HG03135 (cell line): ENCODE measurements around the gene BDKRB2.
"Not testable (repeated sequence)": the region's sequence is repeated elsewhere in the genome, so short reads cannot be mapped to it uniquely, and the experiment has no call there.

Source experiments
- ATAC-seq: cut with Tn5 transposase; IDR thresholded peaks from one replicate; pipeline ENCODE4 v1.9.1; 2021; ENCODE audit warnings: mild to moderate bottlenecking, moderate library complexity; ENCODE audit not compliant: unreplicated experiment

BDKRB2 gene

DNA sequence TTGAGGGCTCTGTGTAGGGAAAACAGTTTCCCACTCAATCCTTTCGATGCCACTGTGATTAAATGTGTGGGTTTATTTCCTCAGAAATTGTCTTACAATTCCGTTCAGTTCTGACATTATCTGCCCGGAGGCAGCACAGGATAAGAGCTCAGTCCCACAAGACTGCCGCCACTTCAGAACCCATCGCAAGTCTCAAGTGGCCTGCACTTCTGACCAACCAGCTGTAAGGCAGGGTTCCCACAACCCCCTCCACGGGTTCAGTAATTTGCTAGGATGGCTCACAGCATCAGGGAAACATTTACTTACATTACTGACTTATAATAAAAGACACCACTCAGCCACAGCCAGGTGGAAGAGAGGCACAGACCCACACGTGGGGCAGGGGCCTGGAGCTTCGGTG is 17.2 kb downstream of the BDKRB2 start:
- ATAC-seq, result no peak

DNA sequence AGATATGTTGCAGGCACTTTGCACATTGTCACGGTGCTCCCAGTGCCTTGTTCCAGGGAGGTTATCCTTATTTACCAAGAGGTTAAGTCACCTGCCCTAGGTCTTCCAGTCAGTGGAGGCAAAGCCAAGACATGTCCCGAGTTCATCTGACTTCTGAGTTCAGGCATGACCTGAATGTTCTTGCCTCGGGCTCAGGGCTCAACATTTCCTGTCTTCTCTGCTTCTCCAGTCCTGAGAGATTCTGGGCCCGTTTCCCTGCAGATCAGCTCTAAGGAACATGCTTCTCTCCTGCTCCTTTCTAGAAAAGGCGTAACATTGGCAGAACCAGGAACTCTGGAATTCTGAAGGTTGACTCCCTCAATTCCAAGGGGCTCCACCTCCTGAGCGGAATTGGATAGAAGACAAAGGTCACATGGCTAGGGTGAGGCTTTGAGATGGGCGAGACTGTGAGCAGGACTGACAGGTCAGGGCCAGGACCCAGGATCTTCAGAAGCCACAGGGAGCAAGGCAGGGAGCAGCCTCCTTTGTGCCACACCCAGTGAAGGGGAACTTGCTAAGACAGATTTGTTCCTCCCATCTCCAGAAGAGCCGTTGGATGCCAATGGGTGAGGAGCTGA is 19.9 kb downstream of the BDKRB2 start:
- no peak for ATAC-seq

DNA sequence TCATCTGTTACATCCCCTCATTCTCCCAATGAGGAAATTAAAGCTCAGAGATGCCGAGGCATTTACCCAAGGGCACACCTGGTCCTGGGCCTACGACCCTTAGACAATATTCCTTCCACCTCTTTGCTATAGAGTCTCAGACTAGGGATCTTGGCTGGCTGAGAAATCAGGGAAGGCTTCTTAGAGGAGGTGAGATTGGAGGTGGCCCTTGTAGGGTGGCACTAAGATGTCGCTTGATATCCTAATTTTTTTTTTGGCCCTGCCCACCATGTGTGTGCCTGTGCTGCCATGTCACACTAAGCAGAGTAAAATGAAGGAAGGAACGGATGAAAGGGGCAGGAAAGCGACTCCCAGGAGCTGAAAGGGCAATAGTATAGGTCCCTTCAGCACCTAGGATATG is 20.6 kb downstream of the BDKRB2 start:
- no peak for ATAC-seq

DNA sequence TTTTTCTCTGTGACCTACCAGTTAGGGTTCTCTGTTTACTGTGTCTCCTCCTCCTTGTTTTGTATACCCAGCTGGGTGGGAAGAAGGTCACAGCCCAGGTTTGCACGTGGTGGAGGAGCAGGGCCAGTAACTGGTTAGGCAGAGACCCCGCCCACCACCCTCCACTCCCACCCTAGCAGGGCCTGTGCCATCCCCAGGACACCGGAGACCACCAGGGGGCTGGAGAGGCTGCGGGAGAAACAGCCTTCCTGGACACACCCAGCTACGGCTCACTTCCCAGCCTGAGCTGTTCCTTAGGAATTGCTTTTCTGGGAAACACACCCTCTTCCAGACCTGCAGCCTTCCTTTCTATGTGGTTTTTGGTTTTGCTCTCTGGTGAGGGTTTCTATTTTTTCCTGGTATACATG is 21.1 kb downstream of the BDKRB2 start:
- ATAC-seq, result no peak

DNA sequence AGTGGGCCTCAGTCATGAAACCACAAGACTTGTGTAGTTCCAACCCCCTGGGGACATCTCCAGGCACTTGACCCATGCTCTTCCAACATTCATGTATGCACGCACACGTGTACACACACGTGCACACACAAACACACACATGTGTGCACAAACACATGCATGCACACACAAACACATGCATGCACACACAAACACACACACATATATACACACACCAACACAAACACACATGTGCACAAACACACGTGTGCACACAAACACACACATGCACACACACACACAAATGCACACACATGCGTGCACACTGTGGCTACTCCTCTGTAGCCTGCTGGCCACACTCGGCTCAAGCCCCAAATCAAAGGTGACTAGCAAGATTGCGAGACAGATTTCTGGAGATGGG is 22.8 kb downstream of the BDKRB2 start:
- ATAC-seq, result no peak

DNA sequence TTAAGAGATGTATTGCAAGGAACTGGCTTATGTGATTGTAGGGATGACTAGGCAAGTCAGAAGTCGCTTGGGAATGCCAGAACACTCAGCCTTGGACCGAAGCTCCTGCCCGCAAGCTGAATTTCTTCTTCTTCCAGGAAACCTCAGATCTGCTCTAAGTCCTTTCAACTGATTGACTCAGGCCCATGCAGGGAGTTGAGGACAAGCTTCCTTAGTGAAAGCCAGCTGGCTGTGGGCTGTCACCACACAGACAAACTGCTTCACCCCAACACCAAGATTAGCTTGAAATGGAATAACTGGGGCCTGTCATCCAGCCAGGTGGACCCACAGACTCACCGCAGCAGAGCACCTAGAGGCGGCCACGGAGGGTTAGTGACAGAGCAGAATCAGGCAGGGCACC is 24.7 kb downstream of the BDKRB2 start:
- ATAC-seq, result no peak

DNA sequence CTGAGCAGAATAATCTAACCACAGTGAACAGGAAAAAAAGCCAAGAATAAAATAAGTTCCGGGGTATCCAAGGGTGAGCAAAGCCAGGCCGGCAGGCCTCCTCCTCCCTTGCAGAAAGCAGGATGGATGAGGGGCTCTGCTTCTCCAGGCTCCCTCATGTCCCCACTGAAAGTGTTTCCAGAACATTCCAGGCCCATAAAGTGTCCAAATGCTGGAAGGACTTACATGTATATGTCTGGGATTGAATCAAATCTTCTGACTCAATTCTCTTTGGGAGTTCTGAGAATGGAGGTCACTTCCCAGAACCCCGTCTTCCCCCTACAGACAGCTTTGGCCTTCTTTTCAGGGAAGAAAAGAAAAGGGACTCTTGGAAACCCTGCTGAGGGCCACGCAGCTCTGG is 26.4 kb downstream of the BDKRB2 start:
- ATAC-seq, result no peak

DNA sequence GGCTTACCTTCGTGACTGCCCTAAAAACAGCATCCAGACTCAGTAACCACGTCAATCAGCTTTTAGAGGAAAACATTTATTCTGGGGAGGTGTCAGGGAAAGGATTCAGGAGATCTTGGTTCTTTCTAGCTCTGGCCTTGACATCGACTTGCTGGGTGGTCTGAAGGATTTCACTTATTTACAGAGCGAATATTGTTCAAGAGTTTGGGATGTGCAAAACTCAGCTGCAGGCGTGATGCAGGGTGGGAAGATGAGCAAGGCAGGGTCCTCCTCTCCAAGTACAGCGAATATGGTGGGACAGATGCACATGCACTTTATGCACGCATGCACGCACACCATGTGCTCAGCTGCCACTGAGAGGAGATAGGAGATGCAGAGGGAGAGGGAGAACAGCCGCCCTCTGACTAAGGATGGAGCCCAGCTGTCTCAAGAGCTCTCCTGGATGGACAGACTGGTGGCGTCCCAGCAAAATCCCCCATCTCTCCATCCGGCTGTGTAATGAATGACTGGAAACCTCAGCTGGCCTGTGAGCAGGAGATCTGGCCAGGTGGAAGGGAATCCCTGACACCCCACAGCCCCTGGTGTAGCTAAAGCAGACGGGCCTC is 27.0 kb downstream of the BDKRB2 start:
- no peak for ATAC-seq

DNA sequence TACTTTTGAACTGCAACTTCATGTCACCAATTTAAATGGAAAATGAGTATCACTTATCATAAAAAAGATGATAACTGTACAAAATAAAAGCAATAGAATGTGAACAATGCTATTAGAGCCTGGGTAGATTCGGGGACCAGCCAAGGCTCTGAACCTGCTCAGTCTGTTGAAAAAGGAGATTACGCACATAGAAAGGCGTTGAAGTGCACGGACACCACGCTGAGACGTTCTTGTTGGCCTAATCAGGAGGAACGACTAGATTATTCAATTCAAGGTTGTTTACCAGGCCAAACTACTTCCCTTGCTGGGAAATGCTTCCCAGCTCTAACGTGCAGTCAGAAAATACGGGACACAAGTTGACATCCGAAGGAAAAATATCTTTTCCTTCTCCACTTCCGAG is 27.9 kb downstream of the BDKRB2 start:
- no peak for ATAC-seq

DNA sequence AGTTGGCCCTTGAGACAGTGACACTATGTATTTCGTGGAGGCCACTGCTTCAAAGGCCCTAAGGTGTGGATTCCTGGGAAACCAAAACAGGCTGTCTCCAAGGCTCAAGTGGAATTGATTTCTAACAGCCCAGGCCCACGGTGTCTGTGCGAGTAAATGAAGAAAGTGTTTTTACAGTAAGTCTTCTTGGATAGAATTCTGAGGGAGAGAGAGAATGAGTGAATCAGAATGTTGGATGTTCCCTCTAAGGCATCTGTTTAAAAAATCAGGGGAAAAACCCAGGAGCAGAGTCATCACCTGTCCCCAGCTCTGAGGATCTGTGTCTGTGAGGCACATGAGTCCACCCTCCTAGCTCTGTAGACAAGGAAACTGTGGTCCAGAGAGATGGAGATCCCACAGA is 29.0 kb downstream of the BDKRB2 start:
- no peak for ATAC-seq

DNA sequence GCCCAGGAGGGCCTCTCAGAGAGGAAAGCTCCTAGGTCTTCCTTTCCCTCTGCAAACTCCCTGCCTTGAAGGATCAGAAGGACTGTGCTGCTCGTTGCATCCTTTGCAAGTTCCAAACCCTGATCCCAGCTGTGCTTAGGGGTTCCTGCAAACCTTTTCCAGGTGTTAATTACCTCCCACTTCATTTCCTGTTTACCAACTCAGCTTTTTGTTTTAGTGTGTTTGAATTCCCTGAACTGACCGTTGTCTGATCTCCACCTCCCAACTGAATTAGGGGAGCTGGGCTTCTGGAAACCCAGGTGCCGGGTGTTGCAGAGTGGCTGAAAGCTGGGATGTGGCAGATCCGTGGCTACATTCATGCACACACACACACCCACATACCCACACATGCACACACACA is 30.8 kb downstream of the BDKRB2 start:
- ATAC-seq, result no peak

DNA sequence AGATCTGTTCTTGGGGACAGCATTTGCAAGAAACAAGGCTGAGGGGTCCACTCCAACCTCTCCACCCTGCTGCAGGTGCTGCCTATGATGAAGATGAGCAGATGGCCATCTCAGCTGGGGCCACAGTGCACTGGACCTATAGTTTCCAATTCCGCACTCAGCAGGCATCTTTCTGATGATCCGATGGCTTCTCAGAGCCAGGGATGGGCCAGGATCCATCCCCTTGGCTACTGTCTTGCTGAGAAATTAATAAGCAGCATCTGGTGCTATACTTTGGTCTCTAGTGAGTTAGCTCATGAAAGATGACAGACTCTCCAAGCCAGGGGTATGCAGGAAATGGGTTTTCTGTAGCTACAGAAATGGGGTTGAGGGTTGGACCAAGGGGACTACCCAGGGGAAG is 33.0 kb downstream of the BDKRB2 start:
- ATAC-seq, result no peak

DNA sequence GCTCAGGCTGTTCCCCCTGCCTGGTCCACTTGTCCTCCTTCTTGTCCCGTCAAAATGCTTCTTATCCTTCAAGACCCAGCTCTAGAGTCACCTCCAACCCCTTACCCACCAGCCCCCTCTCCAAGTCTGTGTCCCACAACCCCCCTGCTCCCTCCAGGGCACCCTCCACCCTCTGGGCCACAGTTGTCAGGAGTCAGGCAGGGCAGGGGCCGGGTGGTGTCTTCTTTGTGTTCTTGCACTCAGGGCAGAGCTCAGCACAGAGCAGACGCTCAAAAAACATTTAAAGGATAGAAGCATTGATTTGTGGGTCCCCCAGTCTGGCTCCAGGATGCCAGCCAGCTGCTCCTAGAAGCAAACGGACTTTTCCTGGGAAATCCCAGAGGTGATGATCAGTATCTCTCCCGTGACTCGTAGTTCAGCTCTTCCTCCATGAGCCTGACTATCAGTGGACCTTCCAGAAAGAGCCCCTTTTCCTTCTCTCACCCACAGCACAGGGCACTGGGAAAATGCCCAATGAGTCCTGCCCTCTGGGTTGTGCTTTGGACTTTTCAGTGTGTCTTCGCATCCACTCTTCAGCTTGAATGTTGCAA is 34.1 kb downstream of the BDKRB2 start:
- ATAC-seq, result no peak

DNA sequence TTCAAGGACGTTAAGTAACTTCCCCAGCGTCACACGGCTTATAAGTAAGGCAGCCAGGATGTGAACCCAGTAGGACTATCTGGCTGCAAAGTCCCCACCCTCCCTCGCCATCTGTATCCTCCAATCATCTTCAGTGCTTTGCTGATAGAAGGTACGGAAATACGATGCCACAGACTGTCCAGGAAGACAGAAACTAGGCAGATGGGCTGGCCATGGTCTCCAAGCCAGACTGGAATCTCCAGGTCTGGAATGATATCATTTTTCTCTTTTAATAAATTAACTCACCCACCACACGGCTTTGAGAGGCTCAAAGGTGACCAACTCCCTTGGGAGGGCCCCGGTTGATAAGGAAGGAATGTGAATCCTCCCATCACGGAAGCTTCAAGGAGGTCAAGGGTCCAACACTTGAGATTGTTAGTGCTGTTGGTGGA is 35.1 kb downstream of the BDKRB2 start:
- no peak for ATAC-seq

DNA sequence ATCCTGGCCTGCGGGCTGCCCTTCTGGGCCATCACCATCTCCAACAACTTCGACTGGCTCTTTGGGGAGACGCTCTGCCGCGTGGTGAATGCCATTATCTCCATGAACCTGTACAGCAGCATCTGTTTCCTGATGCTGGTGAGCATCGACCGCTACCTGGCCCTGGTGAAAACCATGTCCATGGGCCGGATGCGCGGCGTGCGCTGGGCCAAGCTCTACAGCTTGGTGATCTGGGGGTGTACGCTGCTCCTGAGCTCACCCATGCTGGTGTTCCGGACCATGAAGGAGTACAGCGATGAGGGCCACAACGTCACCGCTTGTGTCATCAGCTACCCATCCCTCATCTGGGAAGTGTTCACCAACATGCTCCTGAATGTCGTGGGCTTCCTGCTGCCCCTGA is 36.0 kb downstream of the BDKRB2 start:
- ATAC-seq, result no peak

DNA sequence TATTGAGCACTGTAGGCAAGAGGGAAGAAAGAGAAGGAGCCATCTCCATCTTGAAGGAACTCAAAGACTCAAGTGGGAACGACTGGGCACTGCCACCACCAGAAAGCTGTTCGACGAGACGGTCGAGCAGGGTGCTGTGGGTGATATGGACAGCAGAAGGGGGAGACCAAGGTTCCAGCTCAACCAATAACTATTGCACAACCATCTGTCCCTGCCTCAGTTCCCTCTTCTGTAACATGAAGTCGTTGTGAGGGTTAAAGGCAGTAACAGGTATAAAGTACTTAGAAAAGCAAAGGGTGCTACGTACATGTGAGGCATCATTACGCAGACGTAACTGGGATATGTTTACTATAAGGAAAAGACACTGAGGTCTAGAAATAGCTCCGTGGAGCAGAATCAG is 37.5 kb downstream of the BDKRB2 start:
- ATAC-seq, result no peak

DNA sequence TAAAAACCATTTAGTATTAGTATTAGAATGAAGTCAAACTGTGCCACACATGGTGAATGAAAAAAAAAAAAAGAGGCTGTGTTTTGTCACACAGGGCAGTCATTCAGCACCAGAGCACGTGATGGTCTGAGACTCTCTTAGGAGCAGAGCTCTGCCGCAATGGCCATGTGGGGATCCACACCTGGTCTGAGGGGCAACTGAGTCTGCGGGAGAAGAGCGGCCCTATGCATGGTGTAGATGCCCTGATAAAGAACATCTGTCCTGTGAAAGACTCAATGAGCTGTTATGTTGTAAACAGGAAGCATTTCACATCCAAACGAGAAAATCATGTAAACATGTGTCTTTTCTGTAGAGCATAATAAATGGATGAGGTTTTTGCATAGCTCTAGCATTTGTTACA is 39.1 kb downstream of the BDKRB2 start:
- no peak for ATAC-seq

DNA sequence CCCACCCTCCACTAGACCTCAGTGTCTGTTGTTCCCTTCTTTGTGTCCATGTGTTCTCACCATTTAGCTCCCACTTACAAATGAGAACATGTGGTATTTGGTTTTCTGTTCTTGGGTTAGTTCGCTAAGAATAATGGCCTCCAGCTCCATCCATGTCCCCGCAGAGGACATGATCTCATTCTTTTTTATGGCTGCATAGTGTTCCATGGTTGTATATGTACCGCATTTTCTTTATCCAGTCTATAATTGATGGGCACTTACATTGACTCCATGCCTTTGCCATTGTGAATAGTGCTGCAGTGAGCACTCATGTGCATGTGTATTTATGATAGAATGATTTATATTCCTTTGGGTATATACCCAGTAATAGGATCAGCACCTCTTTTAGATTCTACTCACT is 40.4 kb downstream of the BDKRB2 start:
- not testable (repeated sequence) for ATAC-seq

DNA sequence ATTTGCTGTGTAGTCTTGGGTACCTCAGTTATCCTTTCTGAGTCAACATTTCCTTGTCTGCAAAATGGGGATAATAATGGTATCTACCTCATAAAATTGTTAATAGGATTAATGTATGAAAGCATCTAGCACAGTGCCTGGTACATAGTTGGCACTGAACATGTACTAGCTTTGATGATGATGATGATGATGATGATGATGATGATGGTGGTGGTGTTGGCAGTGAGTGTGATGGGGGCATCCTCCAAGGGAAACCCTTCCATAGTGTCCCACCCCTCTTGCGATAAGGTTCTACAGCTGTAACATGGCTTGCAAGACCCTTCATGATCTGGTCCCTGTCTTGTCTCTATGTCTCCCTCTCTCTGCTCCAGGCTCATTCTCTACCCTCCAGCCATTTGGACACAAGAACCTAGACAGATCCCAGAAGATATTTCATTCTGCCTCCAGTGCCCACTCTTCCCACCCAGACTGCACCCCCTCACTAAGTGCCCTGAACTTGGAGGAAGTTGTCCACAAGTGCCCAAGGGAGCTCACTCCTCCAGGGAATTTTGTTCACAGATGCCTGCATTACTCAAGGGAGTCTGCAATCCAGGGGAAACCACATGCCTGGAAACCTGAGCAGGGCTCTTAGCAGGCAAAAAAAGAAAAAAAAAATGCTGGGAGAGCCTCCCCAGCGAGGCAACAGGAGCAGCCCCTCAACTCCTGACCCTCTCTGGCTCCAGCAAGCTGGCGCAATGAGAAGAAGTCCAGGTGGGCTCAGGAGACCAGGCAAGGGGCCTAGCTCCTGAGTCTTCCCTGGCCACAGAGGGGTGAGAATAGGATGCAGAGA is 41.3 kb downstream of the BDKRB2 start:
- ATAC-seq, result no peak

DNA sequence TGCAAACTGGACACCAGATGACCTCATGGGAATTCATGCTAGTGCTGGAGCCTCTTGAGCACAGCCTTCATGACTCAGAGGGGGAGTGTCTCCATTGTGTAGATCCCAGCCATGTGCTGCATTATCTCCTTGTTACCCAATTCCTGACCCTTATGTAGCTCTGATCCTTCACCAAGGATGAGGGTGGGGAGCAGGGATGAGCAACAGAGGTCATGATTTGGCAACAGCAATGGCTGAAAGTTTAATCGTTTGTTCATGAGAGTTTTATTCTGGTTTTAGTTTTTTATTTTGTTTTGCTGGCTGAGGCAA is 41.9 kb downstream of the BDKRB2 start:
- no peak for ATAC-seq

DNA sequence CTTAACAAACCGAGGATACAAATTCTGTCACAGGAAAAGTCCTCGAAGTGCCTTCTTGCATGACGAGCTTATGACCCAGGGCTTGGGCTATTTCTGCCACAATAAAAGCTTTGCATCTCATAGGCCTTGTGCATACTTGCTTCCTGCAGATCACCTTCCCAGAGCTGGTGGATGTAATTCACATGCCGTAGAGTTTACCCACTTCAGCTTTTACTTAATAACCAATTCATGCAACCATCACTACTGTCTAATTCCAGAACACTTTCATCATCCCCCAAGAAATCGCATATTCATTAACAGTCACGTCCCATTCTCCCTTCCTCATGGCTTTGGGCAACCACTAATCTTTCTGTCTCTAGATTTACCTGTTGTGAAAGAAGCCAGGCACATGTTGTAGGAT is 42.4 kb downstream of the BDKRB2 start:
- no peak for ATAC-seq

DNA sequence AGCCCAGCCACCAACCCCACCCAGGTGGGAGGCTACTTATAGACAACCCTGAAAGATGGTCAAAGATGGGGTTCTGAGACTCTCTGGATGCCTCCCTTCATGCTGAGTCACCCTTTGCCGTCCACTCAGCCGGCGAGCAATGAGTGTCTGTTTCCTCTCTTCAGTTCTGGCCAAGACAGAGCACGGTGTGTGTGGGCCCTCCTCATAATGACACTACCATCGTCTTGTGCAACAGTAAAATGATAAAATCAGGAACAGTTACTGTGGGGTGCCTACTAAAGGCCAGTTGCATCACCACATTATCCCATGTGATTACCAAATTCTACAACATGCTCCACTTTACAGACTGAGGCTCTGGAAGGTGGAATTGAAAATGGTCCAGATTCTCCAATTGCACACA is 44.4 kb downstream of the BDKRB2 start:
- ATAC-seq, result no peak
